ENCODE results near the gene OR2L5. TPM values are rescaled to one million over a fixed set of nuclear protein-coding genes. Genes with fewer than 3 reads are reported as not detected.

OR2L5 gene
- total RNA-seq, 2 donors from 2014 or later: not detected

Other genes starting within 250 kb of the OR2L5 start
- not detected for gene OR14A16, start 189.5 kb upstream of the OR2L5 start, total RNA-seq
- not detected for gene OR11L1, start 171.8 kb upstream of the OR2L5 start, total RNA-seq
- gene TRIM58, start 156.5 kb upstream of the OR2L5 start, total RNA-seq: 1 to 10 TPM; 2.6 to 8.6 TPM
- 1 to 10 TPM in 1 of 2 donors, not detected in 1; 3.0 TPM for gene OR2W3, start 118.1 kb upstream of the OR2L5 start, total RNA-seq
- gene OR2T8, start 93.4 kb upstream of the OR2L5 start, total RNA-seq: not detected
- gene OR2AJ1, start 88.8 kb upstream of the OR2L5 start, total RNA-seq: not detected
- gene OR2L8, start 64.8 kb upstream of the OR2L5 start, total RNA-seq: not detected
- gene OR2AK2, start 48.4 kb upstream of the OR2L5 start, total RNA-seq: not detected
- not detected for gene OR2L2, start 16.4 kb downstream of the OR2L5 start, total RNA-seq
- gene OR2L3, start 33.2 kb downstream of the OR2L5 start, total RNA-seq: not detected
- gene OR2L13, start 81.5 kb downstream of the OR2L5 start, total RNA-seq: not detected
- gene OR2M5, start 131.5 kb downstream of the OR2L5 start, total RNA-seq: not detected
- not detected for gene OR2M2, start 161.2 kb downstream of the OR2L5 start, total RNA-seq
- not detected for gene OR2M3, start 183.6 kb downstream of the OR2L5 start, total RNA-seq
- not detected for gene OR2M4, start 217.8 kb downstream of the OR2L5 start, total RNA-seq

All from right atrium auricular region (tissue), 2 donors.